ENCODE measurements around the gene DDX5.
"Not testable (repeated sequence)": the region's sequence is repeated elsewhere in the genome, so short reads cannot be mapped to it uniquely, and the experiment has no call there.

DDX5 gene

GRCh38 chr17:64507413-64507782, 1.3 kb upstream of the DDX5 start:
- DNase-seq (ENCODE audit: low read depth): no peak

GRCh38 chr17:64506576-64507412, 705 bp upstream of the DDX5 start, which contains the start of gene CEP95:
Gene CEP95 (plus strand): TSS chr17:64506977. CDS start chr17:64507098, 121 bp downstream.
- peak; percentile 94 for DNase-seq (ENCODE audit: low read depth)

- DNase-seq (ENCODE audit: low read depth): peak; percentile 83
Observed at GRCh38 chr17:64505340-64506200, 519 bp downstream of the DDX5 start.

GRCh38 chr17:64504769-64505339, 1.2 kb downstream of the DDX5 start:
- no peak for DNase-seq (ENCODE audit: low read depth)

- no peak for DNase-seq (ENCODE audit: low read depth)
Observed at GRCh38 chr17:64503821-64504768, 2.0 kb downstream of the DDX5 start.

- no peak for DNase-seq (ENCODE audit: low read depth)
Observed at GRCh38 chr17:64503341-64503740, 2.7 kb downstream of the DDX5 start.

GRCh38 chr17:64502809-64503208, 3.3 kb downstream of the DDX5 start:
- no peak for DNase-seq (ENCODE audit: low read depth)

GRCh38 chr17:64502021-64502420, 4.1 kb downstream of the DDX5 start:
- DNase-seq (ENCODE audit: low read depth): no peak

- no peak for DNase-seq (ENCODE audit: low read depth)
Observed at GRCh38 chr17:64500862-64501765, 5.0 kb downstream of the DDX5 start.

GRCh38 chr17:64500487-64500859, 5.6 kb downstream of the DDX5 start:
- no peak for DNase-seq (ENCODE audit: low read depth)

- DNase-seq (ENCODE audit: low read depth): no peak
Observed at GRCh38 chr17:64499805-64500486, 6.1 kb downstream of the DDX5 start.

GRCh38 chr17:64498308-64499203, 7.5 kb downstream of the DDX5 start:
- DNase-seq (ENCODE audit: low read depth): no peak

GRCh38 chr17:64497565-64498035, 8.5 kb downstream of the DDX5 start:
- no peak for DNase-seq (ENCODE audit: low read depth)

- DNase-seq (ENCODE audit: low read depth): peak; percentile 82
Observed at GRCh38 chr17:64496786-64497564, 9.1 kb downstream of the DDX5 start, which contains the start of gene POLG2. Gene POLG2 (minus strand): TSS chr17:64497054. CDS start chr17:64496968, 86 bp downstream.

- no peak for DNase-seq (ENCODE audit: low read depth)
Observed at GRCh38 chr17:64496348-64496785, 9.7 kb downstream of the DDX5 start.

- DNase-seq (ENCODE audit: low read depth): not testable (repeated sequence)
Observed at GRCh38 chr17:64495300-64495699, 10.8 kb downstream of the DDX5 start.

- no peak for DNase-seq (ENCODE audit: low read depth)
Observed at GRCh38 chr17:64494121-64494520, 12.0 kb downstream of the DDX5 start.

All from GM04504 (cell line).